ENCODE measurements around the gene PIK3R1.

PIK3R1 gene

GRCh38 chr5:68215208-68215897 lies at the start of gene PIK3R1:
Gene PIK3R1 (plus strand): TSS chr5:68215756. CDS start chr5:68226676, 10,920 bp downstream.
- DNase-seq (ENCODE audit: low spot score), result peak; percentile 97

- no peak for DNase-seq (ENCODE audit: low spot score)
These were observed 48.3 kb upstream of the PIK3R1 start for GRCh38 chr5:68167195-68167651.

- no peak for DNase-seq (ENCODE audit: low spot score)
These were observed 45.7 kb upstream of the PIK3R1 start for GRCh38 chr5:68169903-68170302.

- DNase-seq (ENCODE audit: low spot score), result peak; percentile 28
These were observed 44.6 kb upstream of the PIK3R1 start for GRCh38 chr5:68170826-68171558.

- DNase-seq (ENCODE audit: low spot score), result no peak
These were observed 43.2 kb upstream of the PIK3R1 start for GRCh38 chr5:68172314-68172713.

- no peak for DNase-seq (ENCODE audit: low spot score)
These were observed 42.5 kb upstream of the PIK3R1 start for GRCh38 chr5:68173007-68173406.

GRCh38 chr5:68176253-68176652 lies 39.3 kb upstream of the PIK3R1 start:
- DNase-seq (ENCODE audit: low spot score), result no peak

- DNase-seq (ENCODE audit: low spot score), result no peak
These were observed 38.6 kb upstream of the PIK3R1 start for GRCh38 chr5:68176802-68177479.

GRCh38 chr5:68177676-68178075 lies 37.9 kb upstream of the PIK3R1 start:
- DNase-seq (ENCODE audit: low spot score), result no peak

- no peak for DNase-seq (ENCODE audit: low spot score)
These were observed 37.0 kb upstream of the PIK3R1 start for GRCh38 chr5:68178579-68178978.

- DNase-seq (ENCODE audit: low spot score), result no peak
These were observed 35.2 kb upstream of the PIK3R1 start for GRCh38 chr5:68180121-68181038.

- DNase-seq (ENCODE audit: low spot score), result no peak
These were observed 34.4 kb upstream of the PIK3R1 start for GRCh38 chr5:68181039-68181599.

GRCh38 chr5:68182094-68182493 lies 33.5 kb upstream of the PIK3R1 start:
- no peak for DNase-seq (ENCODE audit: low spot score)

- no peak for DNase-seq (ENCODE audit: low spot score)
These were observed 33.0 kb upstream of the PIK3R1 start for GRCh38 chr5:68182534-68182933.

- peak; percentile 49 for DNase-seq (ENCODE audit: low spot score)
These were observed 28.1 kb upstream of the PIK3R1 start for GRCh38 chr5:68187268-68188055.

GRCh38 chr5:68189171-68189570 lies 26.4 kb upstream of the PIK3R1 start:
- no peak for DNase-seq (ENCODE audit: low spot score)

- no peak for DNase-seq (ENCODE audit: low spot score)
These were observed 25.9 kb upstream of the PIK3R1 start for GRCh38 chr5:68189613-68190012.

GRCh38 chr5:68190619-68191018 lies 24.9 kb upstream of the PIK3R1 start:
- no peak for DNase-seq (ENCODE audit: low spot score)

GRCh38 chr5:68191083-68191791 lies 24.3 kb upstream of the PIK3R1 start:
- no peak for DNase-seq (ENCODE audit: low spot score)

- no peak for DNase-seq (ENCODE audit: low spot score)
These were observed 22.9 kb upstream of the PIK3R1 start for GRCh38 chr5:68192679-68193060.

Data from AG08396 (cell line).